GM12801 (cell line): ENCODE data around the gene PDSS2.

Source experiments
- CTCF ChIP-seq: IDR thresholded peaks from one replicate; pipeline ENCODE4 v1.5.1; 2011; ENCODE audit warnings: control low read depth; ENCODE audit not compliant: insufficient read length; ENCODE audit errors: extremely low read depth

Gene PDSS2

DNA sequence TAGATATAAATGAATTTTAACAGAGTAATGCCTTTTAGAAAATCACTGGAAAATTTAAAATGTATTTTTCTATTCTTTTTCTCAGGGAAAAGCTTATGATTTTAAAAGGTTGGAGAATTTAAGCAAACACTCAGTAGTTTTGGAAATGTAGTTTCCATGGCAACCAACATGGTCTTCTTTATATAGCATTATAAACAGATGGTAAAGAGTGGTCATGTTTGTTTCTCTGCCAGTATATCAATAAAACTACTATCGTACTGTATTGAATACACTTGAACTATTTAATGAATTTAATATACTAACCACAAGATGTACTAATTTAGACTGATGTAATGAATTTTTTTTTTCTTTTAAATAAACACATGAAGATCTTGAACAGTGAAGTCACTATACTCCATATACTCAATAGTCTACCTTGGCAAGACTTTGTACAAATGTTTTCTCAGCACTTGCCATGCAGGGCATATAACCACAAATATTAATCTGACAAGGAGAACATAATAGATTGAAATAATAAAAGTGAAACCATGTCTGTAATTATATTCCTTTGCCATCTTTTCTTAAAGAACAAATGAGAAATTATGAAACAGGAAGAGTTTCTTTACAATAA, 105.5 kb downstream of the PDSS2 start:
- TF ChIP-seq CTCF, result no peak

- TF ChIP-seq CTCF, result no peak
Observed at GRCh38 chr6:107348224-107348623, 111.1 kb downstream of the PDSS2 start.

- no peak for TF ChIP-seq CTCF
Observed at GRCh38 chr6:107345393-107345792, 114.0 kb downstream of the PDSS2 start.

GRCh38 chr6:107344981-107345380, 114.4 kb downstream of the PDSS2 start:
- no peak for TF ChIP-seq CTCF

DNA sequence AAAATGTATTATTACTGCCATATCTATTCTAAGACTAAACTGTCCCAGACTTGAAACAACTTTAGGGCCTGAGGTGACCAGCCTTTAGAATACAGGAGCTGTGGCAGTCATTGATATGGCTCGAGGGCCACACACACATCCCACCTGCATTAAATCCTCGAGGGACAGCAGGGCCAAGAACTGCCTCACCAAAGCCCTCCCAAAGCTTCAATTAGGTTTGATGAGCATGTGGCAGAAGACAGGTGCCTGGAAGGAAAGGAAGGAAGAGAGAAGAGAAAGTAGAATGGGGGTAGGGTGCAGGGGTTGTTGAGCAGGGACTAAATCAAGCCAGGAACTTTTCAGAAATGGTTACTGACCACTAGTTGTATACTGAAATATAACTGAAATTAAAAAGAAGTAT, 115.0 kb downstream of the PDSS2 start:
- TF ChIP-seq CTCF, result no peak

DNA sequence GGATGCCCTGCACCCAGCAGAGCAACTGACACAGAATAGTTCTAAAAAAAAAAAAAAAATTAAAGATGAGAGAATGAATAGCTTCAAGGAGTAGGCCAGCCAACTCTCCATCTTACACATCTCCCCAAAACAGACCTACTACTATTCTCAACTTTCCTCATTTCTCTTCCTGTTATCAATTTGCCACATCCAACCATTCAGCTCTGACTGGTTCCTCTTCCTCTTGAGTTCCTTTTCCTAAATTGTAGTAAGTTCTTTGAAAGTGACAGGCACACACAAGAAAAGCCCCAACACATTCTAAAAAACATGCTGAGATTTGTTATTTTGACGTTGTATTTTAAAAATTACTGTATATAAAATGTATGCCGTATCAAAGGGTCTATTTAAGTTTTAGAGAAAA, 117.2 kb downstream of the PDSS2 start:
- TF ChIP-seq CTCF, result no peak

- no peak for TF ChIP-seq CTCF
Observed at GRCh38 chr6:107340881-107341280, 118.5 kb downstream of the PDSS2 start.
